HG03342 (cell line): ENCODE measurements around the gene CPM.

ENCODE experiments used
- ATAC-seq: cut with Tn5 transposase; IDR thresholded peaks from one replicate; pipeline ENCODE4 v1.9.1; 2021; ENCODE audit warnings: mild to moderate bottlenecking, moderate library complexity; ENCODE audit not compliant: unreplicated experiment

CPM gene

GRCh38 chr12:68932961-68933893 lies at the start of gene CPM:
Gene CPM (minus strand): TSS chr12:68933171. CDS start chr12:68932837, 334 bp downstream.
- ATAC-seq, result peak; percentile 94

- no peak for ATAC-seq
These were observed 48.5 kb upstream of the CPM start for GRCh38 chr12:68981516-68981915.

- ATAC-seq, result no peak
These were observed 47.7 kb upstream of the CPM start for GRCh38 chr12:68980476-68981212.

GRCh38 chr12:68978678-68979077 lies 45.7 kb upstream of the CPM start:
- no peak for ATAC-seq

- no peak for ATAC-seq
These were observed 45.1 kb upstream of the CPM start for GRCh38 chr12:68977909-68978610.

GRCh38 chr12:68977335-68977734 lies 44.4 kb upstream of the CPM start:
- ATAC-seq, result no peak

GRCh38 chr12:68976395-68976841 lies 43.4 kb upstream of the CPM start:
- ATAC-seq, result no peak

- ATAC-seq, result no peak
These were observed 42.8 kb upstream of the CPM start for GRCh38 chr12:68975811-68976210.

- no peak for ATAC-seq
These were observed 39.6 kb upstream of the CPM start for GRCh38 chr12:68972595-68972994.

- no peak for ATAC-seq
These were observed 38.4 kb upstream of the CPM start for GRCh38 chr12:68971404-68971803.

- ATAC-seq, result no peak
These were observed 38.0 kb upstream of the CPM start for GRCh38 chr12:68970951-68971350.

GRCh38 chr12:68970306-68970705 lies 37.3 kb upstream of the CPM start:
- ATAC-seq, result no peak

GRCh38 chr12:68967046-68967445 lies 34.1 kb upstream of the CPM start:
- no peak for ATAC-seq

- no peak for ATAC-seq
These were observed 31.1 kb upstream of the CPM start for GRCh38 chr12:68963856-68964745.

- no peak for ATAC-seq
These were observed 30.2 kb upstream of the CPM start for GRCh38 chr12:68962877-68963855.

GRCh38 chr12:68959891-68960464 lies 27.0 kb upstream of the CPM start:
- ATAC-seq, result no peak

GRCh38 chr12:68959143-68959858 lies 26.3 kb upstream of the CPM start:
- no peak for ATAC-seq

GRCh38 chr12:68958322-68958721 lies 25.4 kb upstream of the CPM start:
- peak; percentile 92 for ATAC-seq
